ENCODE results near the gene USH1C. TPM values are rescaled to one million over a fixed set of nuclear protein-coding genes. Genes with fewer than 3 reads are reported as not detected.

The USH1C gene
- total and polyA plus RNA-seq, 3 donors from 2014 or later = 1.2 to 3.7 (median 1.2) TPM

- Histone ChIP-seq H3K36me3 (ENCODE audit: low read depth, missing control alignments) (no peaks in the 10 kb centered on the region), H3K4me3 (no peak overlapping the region), H3K27ac (no peak overlapping the region), H3K27me3 (no peaks in the 10 kb centered on the region), H3K9me3 (no peaks in the 10 kb centered on the region), H3K4me1 (no peaks in the 10 kb centered on the region)
- intact Hi-C loops (cut with DNase I; ENCODE audit: low total_unique reads) = no loop called here
- WGBS, 2 donors = 88 to 94% methylated on average over 1 of the region's 1 CpG
- TF ChIP-seq POLR2A (IDR thresholded peaks at IDR 0.05) = no peak
- no peak for DNase-seq
Measured at GRCh38 chr11:17488563-17488962, 55.7 kb downstream of the USH1C start.

- H3K9me3 ChIP-seq = no peaks in the 10 kb centered on the region
- TF ChIP-seq POLR2A (IDR thresholded peaks at IDR 0.05) (no peak), CTCF (IDR thresholded peaks at IDR 0.05) (no peak)
- intact Hi-C loops (cut with DNase I; ENCODE audit: low total_unique reads) = no loop called here
- H3K4me1 ChIP-seq = no peaks in the 10 kb centered on the region
- DNase-seq = no peak
- no peak overlapping the region for H3K4me3 ChIP-seq
- H3K27ac ChIP-seq = no peak overlapping the region
- no peaks in the 10 kb centered on the region for H3K27me3 ChIP-seq
- H3K36me3 ChIP-seq (ENCODE audit: low read depth, missing control alignments) = no peaks in the 10 kb centered on the region
- 89% methylated on average over 5 of the region's 5 CpGs for WGBS, 2 donors
Measured at GRCh38 chr11:17486646-17487045, 57.6 kb downstream of the USH1C start.

- 90 to 92% methylated on average over 2 of the region's 2 CpGs for WGBS, 2 donors
- no peak for TF ChIP-seq POLR2A (IDR thresholded peaks at IDR 0.05)
- H3K27ac ChIP-seq = no peak overlapping the region
- no peak for DNase-seq
- H3K36me3 ChIP-seq (ENCODE audit: low read depth, missing control alignments) = no peaks in the 10 kb centered on the region
- H3K9me3 ChIP-seq = no peaks in the 10 kb centered on the region
- no peaks in the 10 kb centered on the region for H3K27me3 ChIP-seq
- H3K4me1 ChIP-seq = no peaks in the 10 kb centered on the region
- no peak overlapping the region for H3K4me3 ChIP-seq
- intact Hi-C loops (cut with DNase I; ENCODE audit: low total_unique reads) = no loop called here
Measured at GRCh38 chr11:17483505-17483904, 60.7 kb downstream of the USH1C start.

GRCh38 chr11:17481905-17482304 is 62.3 kb downstream of the USH1C start:
- 70 to 95% methylated on average over 4 to 5 of the region's 5 CpGs for WGBS, 2 donors
- TF ChIP-seq POLR2A (IDR thresholded peaks at IDR 0.05) (no peak), CTCF (IDR thresholded peaks at IDR 0.05) (no peak)
- H3K27ac ChIP-seq = no peak overlapping the region
- H3K36me3 ChIP-seq (ENCODE audit: low read depth, missing control alignments) = no peaks in the 10 kb centered on the region
- H3K4me3 ChIP-seq = no peak overlapping the region
- intact Hi-C loops (cut with DNase I; ENCODE audit: low total_unique reads) = no loop called here
- no peaks in the 10 kb centered on the region for H3K9me3 ChIP-seq
- DNase-seq = no peak
- H3K4me1 ChIP-seq = no peaks in the 10 kb centered on the region
- H3K27me3 ChIP-seq = no peaks in the 10 kb centered on the region

GRCh38 chr11:17479284-17480214 is 64.7 kb downstream of the USH1C start:
- Histone ChIP-seq H3K4me1 (no peaks in the 10 kb centered on the region), H3K27me3 (no peaks in the 10 kb centered on the region), H3K4me3 (no peak overlapping the region), H3K9me3 (no peaks in the 10 kb centered on the region), H3K36me3 (ENCODE audit: low read depth, missing control alignments) (no peaks in the 10 kb centered on the region), H3K27ac (no peak overlapping the region)
- 37 to 51% methylated on average over 13 to 14 of the region's 14 CpGs for WGBS, 2 donors
- no peak for DNase-seq
- intact Hi-C loops (cut with DNase I; ENCODE audit: low total_unique reads) = no loop called here
- TF ChIP-seq CTCF (IDR thresholded peaks at IDR 0.05) = no peak
- no peak for TF ChIP-seq POLR2A (IDR thresholded peaks at IDR 0.05)

Measured in testis (tissue), 3 donors.